ENCODE measurements around the gene USP1.

The USP1 gene

GRCh38 chr1:62423580-62424242 is 13.1 kb upstream of the USP1 start:
- H3K36me3 ChIP-seq, result no peaks in the 10 kb centered on the region
- H3K4me1 ChIP-seq, result peaks cover 6 to 24% (median 12%) of the 10 kb centered on the region in 10 experiments; a peak in 18 of 20 replicates
- TF ChIP-seq Cebpa-rat (IDR thresholded peaks at IDR 0.05), result peak in 3 of 11 experiments; percentile 51 to 80 (median 58); a peak in 4 of 22 replicates
- H3K27ac ChIP-seq, result no peak overlapping the region
- no peak overlapping the region for H3K4me3 ChIP-seq
- H3K27me3 ChIP-seq, result no peaks in the 10 kb centered on the region
- H4K20me1 ChIP-seq, result no peaks in the 10 kb centered on the region; a peak in 1 of 22 replicates
- H3K9ac ChIP-seq, result no peak overlapping the region
- H3K9me3 ChIP-seq (replicated peaks in 1 of 11), result no peaks in the 10 kb centered on the region
- H3K4me2 ChIP-seq, result no peak overlapping the region

GRCh38 chr1:62424411-62424810 is 12.4 kb upstream of the USP1 start:
- no peak overlapping the region for H3K9ac ChIP-seq
- no peaks in the 10 kb centered on the region for H3K36me3 ChIP-seq
- TF ChIP-seq Cebpa-rat (IDR thresholded peaks at IDR 0.05), result no peak
- no peak overlapping the region for H3K27ac ChIP-seq
- H3K27me3 ChIP-seq, result no peaks in the 10 kb centered on the region
- H4K20me1 ChIP-seq, result no peaks in the 10 kb centered on the region; a peak in 1 of 22 replicates
- no peaks in the 10 kb centered on the region for H3K9me3 ChIP-seq (replicated peaks in 1 of 11)
- peak overlapping the region in 3 of 11 experiments; percentile 6 to 59 (median 41); a peak in 2 of 22 replicates for H3K4me2 ChIP-seq
- H3K4me1 ChIP-seq, result peaks cover 6 to 24% (median 12%) of the 10 kb centered on the region in 10 experiments; a peak in 18 of 20 replicates
- no peak overlapping the region for H3K4me3 ChIP-seq

GRCh38 chr1:62425041-62425440 is 11.8 kb upstream of the USP1 start:
- Histone ChIP-seq H3K9ac (no peak overlapping the region), H3K4me2 (peak overlapping the region in 4 of 11 experiments; percentile 10 to 59 (median 34); a peak in 7 of 22 replicates), H3K9me3 (replicated peaks in 1 of 11) (no peaks in the 10 kb centered on the region), H3K27ac (peak overlapping the region in 1 of 11 experiments; percentile 9; a peak in 1 of 22 replicates), H3K36me3 (no peaks in the 10 kb centered on the region), H3K4me1 (peaks cover 6 to 24% (median 12%) of the 10 kb centered on the region in 10 experiments; a peak in 18 of 20 replicates), H3K4me3 (no peak overlapping the region), H3K27me3 (no peaks in the 10 kb centered on the region), H4K20me1 (no peaks in the 10 kb centered on the region; a peak in 1 of 22 replicates)
- TF ChIP-seq Cebpa-rat (IDR thresholded peaks at IDR 0.05), result no peak

- Histone ChIP-seq H3K27me3 (no peaks in the 10 kb centered on the region), H3K36me3 (no peaks in the 10 kb centered on the region), H3K9ac (no peak overlapping the region), H3K4me3 (no peak overlapping the region), H3K4me2 (peak overlapping the region in 10 of 11 experiments; percentile 4 to 59 (median 45); a peak in 15 of 22 replicates), H3K9me3 (replicated peaks in 1 of 11) (no peaks in the 10 kb centered on the region), H3K4me1 (peaks cover 6 to 24% (median 14%) of the 10 kb centered on the region in 10 experiments; a peak in 18 of 20 replicates), H4K20me1 (no peaks in the 10 kb centered on the region; a peak in 1 of 22 replicates), H3K27ac (no peak overlapping the region)
- no peak for TF ChIP-seq Cebpa-rat (IDR thresholded peaks at IDR 0.05)
Observed at GRCh38 chr1:62426237-62426636, 10.6 kb upstream of the USP1 start.

GRCh38 chr1:62426794-62427193 is 10.1 kb upstream of the USP1 start:
- H3K4me3 ChIP-seq, result no peak overlapping the region
- H3K4me1 ChIP-seq, result peaks cover 6 to 24% (median 14%) of the 10 kb centered on the region in 10 experiments; a peak in 18 of 20 replicates
- no peak overlapping the region; a peak in 1 of 22 replicates for H3K4me2 ChIP-seq
- H3K27ac ChIP-seq, result no peak overlapping the region
- H3K9ac ChIP-seq, result no peak overlapping the region
- no peaks in the 10 kb centered on the region for H3K9me3 ChIP-seq (replicated peaks in 1 of 11)
- no peak for TF ChIP-seq Cebpa-rat (IDR thresholded peaks at IDR 0.05)
- H3K36me3 ChIP-seq, result no peaks in the 10 kb centered on the region
- no peaks in the 10 kb centered on the region; a peak in 1 of 22 replicates for H4K20me1 ChIP-seq
- no peaks in the 10 kb centered on the region for H3K27me3 ChIP-seq

- no peaks in the 10 kb centered on the region; a peak in 1 of 22 replicates for H4K20me1 ChIP-seq
- no peak overlapping the region for H3K9ac ChIP-seq
- H3K27ac ChIP-seq, result no peak overlapping the region
- no peaks in the 10 kb centered on the region for H3K36me3 ChIP-seq
- peaks cover 6 to 24% (median 14%) of the 10 kb centered on the region in 10 experiments; a peak in 18 of 20 replicates for H3K4me1 ChIP-seq
- H3K27me3 ChIP-seq, result no peaks in the 10 kb centered on the region
- no peak for TF ChIP-seq Cebpa-rat (IDR thresholded peaks at IDR 0.05)
- H3K4me2 ChIP-seq, result no peak overlapping the region
- no peak overlapping the region for H3K4me3 ChIP-seq
- H3K9me3 ChIP-seq (replicated peaks in 1 of 11), result no peaks in the 10 kb centered on the region
Observed at GRCh38 chr1:62428351-62428750, 8.5 kb upstream of the USP1 start.

GRCh38 chr1:62429581-62429980 is 7.3 kb upstream of the USP1 start:
- no peak overlapping the region for H3K27ac ChIP-seq

GRCh38 chr1:62433861-62434617 is 2.8 kb upstream of the USP1 start:
- Histone ChIP-seq H3K4me2 (peak overlapping the region in 9 of 11 experiments; percentile 5 to 93 (median 68); a peak in 13 of 22 replicates), H3K27ac (no peak overlapping the region), H3K4me1 (peaks cover 22 to 30% (median 27%) of the 10 kb centered on the region in 10 experiments), H3K9me3 (replicated peaks in 1 of 11) (no peaks in the 10 kb centered on the region; a peak in 1 of 22 replicates), H4K20me1 (peaks cover 0 to 21% (median 13%) of the 10 kb centered on the region in 11 experiments; a peak in 14 of 22 replicates), H3K4me3 (no peak overlapping the region), H3K36me3 (no peaks in the 10 kb centered on the region), H3K27me3 (no peaks in the 10 kb centered on the region), H3K9ac (no peak overlapping the region)
- no peak for TF ChIP-seq Cebpa-rat (IDR thresholded peaks at IDR 0.05)

More at GRCh38 chr1:62429581-62429980, 7.3 kb upstream of the USP1 start:
- Histone ChIP-seq H3K4me3 (no peak overlapping the region), H3K9me3 (replicated peaks in 1 of 11) (no peaks in the 10 kb centered on the region; a peak in 1 of 22 replicates), H3K4me2 (no peak overlapping the region), H3K27me3 (no peaks in the 10 kb centered on the region), H3K9ac (no peak overlapping the region), H3K36me3 (no peaks in the 10 kb centered on the region), H4K20me1 (no peaks in the 10 kb centered on the region; a peak in 1 of 22 replicates), H3K4me1 (peaks cover 16 to 32% (median 23%) of the 10 kb centered on the region in 10 experiments)
- TF ChIP-seq Cebpa-rat (IDR thresholded peaks at IDR 0.05), result no peak

- no peak for TF ChIP-seq Cebpa-rat (IDR thresholded peaks at IDR 0.05)
- H3K36me3 ChIP-seq, result peaks cover 0 to under 1% (median 0%) of the 10 kb centered on the region in 11 experiments; a peak in 3 of 22 replicates
- H3K9ac ChIP-seq, result peak overlapping the region in 1 of 11 experiments; percentile 98; a peak in 2 of 22 replicates
- peaks cover 26 to 36% (median 33%) of the 10 kb centered on the region in 10 experiments for H3K4me1 ChIP-seq
- H3K9me3 ChIP-seq (replicated peaks in 1 of 11), result no peaks in the 10 kb centered on the region; a peak in 1 of 22 replicates
- H3K4me3 ChIP-seq, result peak overlapping the region in 1 of 10 experiments; percentile 100; a peak in 1 of 20 replicates
- no peaks in the 10 kb centered on the region for H3K27me3 ChIP-seq
- H3K27ac ChIP-seq, result peak overlapping the region in 7 of 11 experiments; percentile 96 to 100 (median 99); a peak in 8 of 22 replicates
- H4K20me1 ChIP-seq, result peaks cover 0 to 27% (median 18%) of the 10 kb centered on the region in 11 experiments; a peak in 14 of 22 replicates
- H3K4me2 ChIP-seq, result peak overlapping the region; percentile 68 to 93 (median 83); a peak in 14 of 22 replicates
Observed at GRCh38 chr1:62434618-62435001, 2.2 kb upstream of the USP1 start.

Data from BLaER1 treated with 17β-estradiol and CSF1 and Interleukin-3, amounts not matched to agents 10 nM and 100 nM (cell line).